GM12892 (cell line): ENCODE measurements around the gene LRRC1.

ENCODE experiments used
- DNase-seq: peaks from one replicate; pipeline ENCODE4 v3.0.0; 2011; ENCODE audit not compliant: insufficient read length
- FAIRE-seq: peaks from 2 replicates; lab custom pipeline; 2011; peaks lifted over from hg19 to GRCh38; lab: Jason Lieb, UNC
- POLR2A ChIP-seq: IDR thresholded peaks from 2 replicates; pipeline ENCODE4 v1.6.1; 2011; ENCODE audit warnings: low read depth, low read length, control low read depth
- POLR2AphosphoS5 ChIP-seq: IDR thresholded peaks from 2 replicates; pipeline ENCODE4 v1.6.1; 2011; ENCODE audit warnings: low read depth, low read length, control low read depth
- TAF1 ChIP-seq: IDR thresholded peaks from 2 replicates; pipeline ENCODE4 v1.6.1; 2011; ENCODE audit warnings: low read depth, mild to moderate bottlenecking, control low read depth, low read length, borderline replicate concordance

Gene LRRC1

GRCh38 chr6:53915026-53915691 lies 120.4 kb downstream of the LRRC1 start:
- FAIRE-seq = no peak

DNA sequence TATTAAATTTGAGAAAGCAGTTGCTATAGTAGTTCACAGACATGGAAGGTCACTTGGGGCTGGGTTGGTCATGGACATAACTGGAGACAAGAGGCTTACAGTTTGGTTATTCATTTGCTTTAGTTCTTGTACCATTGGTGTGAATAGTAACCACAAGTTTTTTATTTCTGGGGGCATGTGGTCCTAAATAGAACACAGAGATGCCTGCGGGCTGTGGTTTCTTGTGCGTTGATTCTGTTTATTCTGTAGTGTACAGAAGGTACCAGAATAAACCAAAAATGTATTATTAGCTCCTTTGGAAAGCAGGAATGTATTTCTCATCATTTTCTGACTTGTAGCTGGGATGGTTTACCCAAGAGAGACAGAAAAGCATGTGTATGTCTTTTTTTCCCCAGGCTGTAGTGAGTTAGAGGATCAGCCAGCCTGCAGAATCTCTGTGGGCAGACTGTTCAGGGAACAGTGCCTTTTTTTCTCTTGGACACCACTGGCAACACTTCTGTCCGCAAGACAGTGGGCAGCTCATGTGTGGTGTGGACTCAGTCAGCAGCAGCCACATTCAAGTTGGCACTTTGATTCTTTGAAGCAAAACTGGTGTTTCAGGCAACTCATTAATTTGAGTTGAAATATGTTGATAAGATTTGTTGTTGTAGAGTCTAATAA lies 122.1 kb downstream of the LRRC1 start:
- TF ChIP-seq TAF1 (no peak), POLR2AphosphoS5 (no peak), POLR2A (no peak)
- FAIRE-seq = no peak
- DNase-seq = no peak

More at GRCh38 chr6:53915026-53915691, 120.4 kb downstream of the LRRC1 start:
- TF ChIP-seq TAF1 (no peak), POLR2A (no peak), POLR2AphosphoS5 (no peak)
- DNase-seq = no peak

- TF ChIP-seq POLR2AphosphoS5 (no peak), TAF1 (no peak), POLR2A (no peak)
- FAIRE-seq (no peak), DNase-seq (no peak)
Observed at GRCh38 chr6:53917464-53917842, 122.6 kb downstream of the LRRC1 start.

GRCh38 chr6:53918854-53919510 lies 124.2 kb downstream of the LRRC1 start:
- TF ChIP-seq POLR2AphosphoS5 (no peak), POLR2A (no peak), TAF1 (no peak)
- FAIRE-seq = no peak

GRCh38 chr6:53919881-53920360 lies 125.1 kb downstream of the LRRC1 start:
- FAIRE-seq (no peak), DNase-seq (no peak)
- no peak for TF ChIP-seq POLR2A
- no peak for TF ChIP-seq POLR2AphosphoS5

More at GRCh38 chr6:53918854-53919510, 124.2 kb downstream of the LRRC1 start:
- no peak for DNase-seq

- DNase-seq (no peak), FAIRE-seq (no peak)
- TF ChIP-seq POLR2A = no peak
- no peak for TF ChIP-seq TAF1
- TF ChIP-seq POLR2AphosphoS5 = no peak
Observed at GRCh38 chr6:53920881-53921280, 126.1 kb downstream of the LRRC1 start.

DNA sequence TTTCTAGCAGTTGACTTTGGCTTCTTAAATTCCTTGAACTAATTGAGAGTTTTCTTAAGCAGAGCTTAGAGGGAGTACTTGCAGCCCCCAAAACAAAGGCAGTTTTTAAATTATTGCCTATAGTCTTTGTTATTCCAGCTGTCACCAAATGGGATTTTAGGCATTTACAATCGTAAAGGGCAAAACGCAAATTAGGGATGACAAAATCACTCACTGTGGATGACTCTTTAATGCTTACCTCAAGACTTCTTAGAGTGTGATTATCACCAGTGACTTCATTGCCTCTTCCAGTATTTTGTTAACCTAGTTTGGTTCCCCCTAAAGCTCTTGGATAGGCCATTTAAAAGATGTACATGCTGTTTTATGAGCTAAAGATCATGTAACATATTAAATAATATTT lies 126.8 kb downstream of the LRRC1 start:
- no peak for DNase-seq
- TF ChIP-seq POLR2A = no peak
- FAIRE-seq = no peak

DNA sequence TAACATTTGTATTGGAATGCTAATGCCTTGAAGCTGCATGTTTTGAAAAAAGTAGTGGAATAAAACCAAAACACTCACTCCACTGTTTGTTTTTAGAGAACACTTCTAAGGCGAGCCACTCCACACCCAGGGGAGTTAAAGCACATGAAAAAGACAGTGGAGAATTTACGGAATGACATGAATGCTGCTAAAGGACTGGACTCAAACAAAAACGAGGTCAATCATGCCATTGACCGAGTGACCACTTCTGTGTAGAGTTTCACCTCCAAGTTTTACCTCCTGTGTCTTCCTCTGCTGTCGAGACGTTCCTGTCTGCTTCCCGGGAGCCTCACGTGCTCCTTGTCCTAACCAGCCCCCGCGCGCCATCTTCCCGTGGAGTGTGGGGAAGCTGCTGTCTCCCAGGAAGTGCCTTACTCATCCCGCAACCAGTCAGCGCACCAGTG lies 127.8 kb downstream of the LRRC1 start:
- TF ChIP-seq POLR2AphosphoS5 (no peak), POLR2A (no peak), TAF1 (no peak)
- FAIRE-seq (no peak), DNase-seq (no peak)

DNA sequence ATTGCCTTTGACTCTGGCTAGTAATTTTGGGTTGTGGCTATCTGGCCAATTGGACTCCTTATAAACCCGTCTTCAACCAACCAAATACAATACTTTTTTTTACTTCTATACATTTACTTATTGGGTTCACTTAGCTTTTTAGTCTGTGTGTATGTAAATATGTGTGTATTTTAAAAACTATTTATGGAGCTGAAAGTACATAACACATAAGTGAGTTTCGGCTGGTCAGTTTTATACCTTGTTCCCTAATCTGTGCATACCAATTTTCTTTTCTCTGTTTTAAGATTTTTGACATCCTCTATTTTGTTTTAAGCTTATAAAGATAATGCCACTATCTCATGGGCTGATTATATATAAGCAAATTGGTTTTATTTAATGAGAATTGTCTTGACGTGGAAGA lies 129.5 kb downstream of the LRRC1 start:
- FAIRE-seq (no peak), DNase-seq (no peak)
- TF ChIP-seq TAF1 (no peak), POLR2AphosphoS5 (no peak), POLR2A (no peak)

GRCh38 chr6:53924821-53925422 lies 130.1 kb downstream of the LRRC1 start:
- TF ChIP-seq POLR2A = no peak
- TF ChIP-seq TAF1 = no peak
- no peak for TF ChIP-seq POLR2AphosphoS5
- no peak for FAIRE-seq
- DNase-seq = no peak

GRCh38 chr6:53925891-53926290 lies 131.1 kb downstream of the LRRC1 start:
- DNase-seq = no peak
- FAIRE-seq = no peak
- TF ChIP-seq POLR2AphosphoS5 = no peak
- no peak for TF ChIP-seq POLR2A
- TF ChIP-seq TAF1 = no peak

DNA sequence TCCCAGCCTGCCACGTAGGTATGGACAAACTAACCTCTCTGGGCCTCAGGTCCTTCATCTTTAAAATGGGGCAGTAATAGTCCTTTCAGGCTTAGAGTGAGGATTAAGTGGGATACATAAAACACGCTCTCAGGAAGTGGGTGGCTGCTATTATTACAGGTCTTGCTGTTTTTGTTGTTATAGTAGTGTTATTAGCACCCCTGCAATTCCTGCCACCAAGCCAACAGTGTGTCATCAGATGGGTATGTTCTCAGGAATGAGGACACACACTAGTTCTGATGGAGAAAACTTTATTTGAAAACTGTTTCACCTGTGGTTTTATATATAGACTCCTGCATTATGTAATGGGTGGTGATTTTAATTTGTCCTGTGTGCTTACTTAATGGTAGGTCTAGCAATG lies 131.7 kb downstream of the LRRC1 start:
- TF ChIP-seq POLR2A (no peak), POLR2AphosphoS5 (no peak), TAF1 (no peak)
- no peak for FAIRE-seq
- no peak for DNase-seq

- no peak for TF ChIP-seq TAF1
- no peak for TF ChIP-seq POLR2AphosphoS5
- no peak for TF ChIP-seq POLR2A
- DNase-seq (no peak), FAIRE-seq (no peak)
Observed at GRCh38 chr6:53928641-53929040, 133.8 kb downstream of the LRRC1 start.
